ENCODE measurements around the gene TMEM126A. TPM values are rescaled to one million over a fixed set of nuclear protein-coding genes. Genes with fewer than 3 reads are reported as not detected.
"Not testable (repeated sequence)": the region's sequence is repeated elsewhere in the genome, so short reads cannot be mapped to it uniquely, and the experiment has no call there.

The TMEM126A gene
- total RNA-seq, 5 donors from 2014 or later (not counting 1 experiment from before 2014, with no cell fraction given): 17.3 to 20.9 (median 19.0) TPM

- no peak overlapping the region for H3K4me3 Mint-ChIP-seq
- no peaks in the 10 kb centered on the region for H3K27me3 Mint-ChIP-seq
- H3K4me1 Mint-ChIP-seq: peaks cover 42 to 51% (median 46%) of the 10 kb centered on the region in 3 donors
- 88% methylated on average over 1 of the region's 1 CpG for WGBS (ENCODE audit: insufficient coverage)
- H3K27ac ChIP-seq (ENCODE audit: low read length): no peak overlapping the region
- H3K27ac Mint-ChIP-seq: peak overlapping the region in 1 of 2 donors; percentile 36
- peaks cover 4 to 25% of the 10 kb centered on the region in 2 donors for H3K36me3 ChIP-seq (ENCODE audit: control insufficient read depth in 2 of 2, extremely low read depth in 1 of 2, insufficient read depth in 1 of 2, low read length in 1 of 2)
- no peaks in the 10 kb centered on the region for H3K9me3 Mint-ChIP-seq
- POLR2A ChIA-PET: interaction anchor here (0.5 to 0.7 kb wide), 2 partner anchors 18 to 204 kb away, joined by 4 to 5 read pairs; partner anchors contain the start of gene CCDC83 (in 1 of the 2)
- DNase-seq: no peak
- H3K27me3 ChIP-seq (replicated peaks in 1 of 2; ENCODE audit: control insufficient read depth in 2 of 2, extremely low read depth in 1 of 2, insufficient read depth in 2 of 2, low read length in 1 of 2): no peaks in the 10 kb centered on the region
- ATAC-seq (replicated peaks in 1 of 4): no peak
- H3K36me3 Mint-ChIP-seq: peaks cover 14% of the 10 kb centered on the region
- no peaks in the 10 kb centered on the region for H3K9me3 ChIP-seq
- CTCF ChIA-PET: interaction anchor here in 1 of 2 donors (0.6 kb wide), 1 partner anchor 14 kb away, joined by 7 read pairs; no protein-coding TSS in a partner anchor
- no peak overlapping the region for H3K4me3 ChIP-seq (ENCODE audit: control insufficient read depth in 1 of 2, extremely low read depth in 1 of 2, low read length in 1 of 2)
- peaks cover 15 to 17% of the 10 kb centered on the region in 2 experiments for H3K4me1 ChIP-seq (ENCODE audit: control insufficient read depth in 1 of 2, extremely low read depth in 1 of 2, insufficient read depth in 2 of 2, low read length in 2 of 2)
Measured at GRCh38 chr11:85651118-85651517, 3.4 kb downstream of the TMEM126A start.

- ChIA-PET CTCF (interaction anchor here in 1 of 2 donors (1.3 kb wide), 1 partner anchor 15 kb away, joined by 3 read pairs; no protein-coding TSS in a partner anchor), POLR2A (interaction anchor here in 1 of 2 donors (1.0 kb wide), 1 partner anchor 11 kb away, joined by 3 read pairs; no protein-coding TSS in a partner anchor)
- ATAC-seq (replicated peaks in 1 of 4) (no peak), DNase-seq (no peak)
- peaks cover 45 to 51% (median 48%) of the 10 kb centered on the region in 3 donors for H3K4me1 Mint-ChIP-seq
- Histone ChIP-seq H3K27ac (ENCODE audit: low read length) (no peak overlapping the region), H3K9me3 (no peaks in the 10 kb centered on the region), H3K4me3 (ENCODE audit: control insufficient read depth in 1 of 2, extremely low read depth in 1 of 2, low read length in 1 of 2) (no peak overlapping the region), H3K36me3 (ENCODE audit: control insufficient read depth in 2 of 2, extremely low read depth in 1 of 2, insufficient read depth in 1 of 2, low read length in 1 of 2) (peaks cover 4 to 37% of the 10 kb centered on the region in 2 donors), H3K4me1 (ENCODE audit: control insufficient read depth in 1 of 2, extremely low read depth in 1 of 2, insufficient read depth in 2 of 2, low read length in 2 of 2) (peaks cover 7 to 9% of the 10 kb centered on the region in 2 experiments), H3K27me3 (replicated peaks in 1 of 2; ENCODE audit: control insufficient read depth in 2 of 2, extremely low read depth in 1 of 2, insufficient read depth in 2 of 2, low read length in 1 of 2) (no peaks in the 10 kb centered on the region)
- H3K9me3 Mint-ChIP-seq: no peaks in the 10 kb centered on the region
- peaks cover 23% of the 10 kb centered on the region for H3K36me3 Mint-ChIP-seq
- no peaks in the 10 kb centered on the region for H3K27me3 Mint-ChIP-seq
- peak overlapping the region in 1 of 2 donors; percentile 52 for H3K27ac Mint-ChIP-seq
- H3K4me3 Mint-ChIP-seq: no peak overlapping the region
- no CpG with 5 or more reads among the region's 3 CpGs for WGBS (ENCODE audit: insufficient coverage)
Measured at GRCh38 chr11:85652786-85653447, 5.2 kb downstream of the TMEM126A start.

- H3K4me3 Mint-ChIP-seq; H3K4me3 ChIP-seq (ENCODE audit: control insufficient read depth in 1 of 2, extremely low read depth in 1 of 2, low read length in 1 of 2); CTCF ChIA-PET; H3K27ac Mint-ChIP-seq; H3K27me3 Mint-ChIP-seq; H3K27ac ChIP-seq (ENCODE audit: low read length); H3K27me3 ChIP-seq (replicated peaks in 1 of 2; ENCODE audit: control insufficient read depth in 2 of 2, extremely low read depth in 1 of 2, insufficient read depth in 2 of 2, low read length in 1 of 2); H3K9me3 ChIP-seq; H3K9me3 Mint-ChIP-seq; DNase-seq; H3K4me1 ChIP-seq (ENCODE audit: control insufficient read depth in 1 of 2, extremely low read depth in 1 of 2, insufficient read depth in 2 of 2, low read length in 2 of 2); ATAC-seq (replicated peaks in 1 of 4): not testable (repeated sequence)
- H3K36me3 Mint-ChIP-seq: peaks cover 29% of the 10 kb centered on the region
- H3K4me1 Mint-ChIP-seq: peaks cover 40 to 51% (median 47%) of the 10 kb centered on the region in 3 donors
- no CpG with 5 or more reads among the region's 4 CpGs for WGBS (ENCODE audit: insufficient coverage)
- POLR2A ChIA-PET: interaction anchor here in 1 of 2 donors (1.0 kb wide), 1 partner anchor 9 kb away, joined by 3 read pairs; no protein-coding TSS in a partner anchor
- H3K36me3 ChIP-seq (ENCODE audit: control insufficient read depth in 2 of 2, extremely low read depth in 1 of 2, insufficient read depth in 1 of 2, low read length in 1 of 2): peaks cover 4 to 44% of the 10 kb centered on the region in 2 donors
Measured at GRCh38 chr11:85654343-85654742, 6.6 kb downstream of the TMEM126A start.

- Mint-ChIP-seq H3K36me3 (peaks cover 43% of the 10 kb centered on the region), H3K4me3 (no peak overlapping the region), H3K9me3 (no peaks in the 10 kb centered on the region), H3K27me3 (no peaks in the 10 kb centered on the region), H3K4me1 (peaks cover 48 to 60% (median 59%) of the 10 kb centered on the region in 3 donors), H3K27ac (peak overlapping the region in 1 of 2 donors; percentile 52)
- POLR2A ChIA-PET: interaction anchor here in 1 of 2 donors (1.1 kb wide), 1 partner anchor 9 kb away, joined by 6 read pairs; the partner anchor contains the start of gene TMEM126A
- H3K36me3 ChIP-seq (ENCODE audit: control insufficient read depth in 2 of 2, extremely low read depth in 1 of 2, insufficient read depth in 1 of 2, low read length in 1 of 2): peaks cover under 1 to 42% of the 10 kb centered on the region in 2 donors
- H3K27ac ChIP-seq (ENCODE audit: low read length): no peak overlapping the region
- DNase-seq (no peak), ATAC-seq (replicated peaks in 1 of 4) (no peak)
- H3K27me3 ChIP-seq (replicated peaks in 1 of 2; ENCODE audit: control insufficient read depth in 2 of 2, extremely low read depth in 1 of 2, insufficient read depth in 2 of 2, low read length in 1 of 2): no peaks in the 10 kb centered on the region
- CTCF ChIA-PET: interaction anchor here (0.7 to 3.6 kb wide), 2 partner anchors 9 to 611 kb away, joined by 3 to 10 read pairs; partner anchors contain the start of gene TMEM126A (in 1 of the 2)
- no peaks in the 10 kb centered on the region for H3K9me3 ChIP-seq
- H3K4me3 ChIP-seq (ENCODE audit: control insufficient read depth in 1 of 2, extremely low read depth in 1 of 2, low read length in 1 of 2): no peak overlapping the region
- peaks cover 0 to 11% of the 10 kb centered on the region in 2 experiments for H3K4me1 ChIP-seq (ENCODE audit: control insufficient read depth in 1 of 2, extremely low read depth in 1 of 2, insufficient read depth in 2 of 2, low read length in 2 of 2)
- no CpG with 5 or more reads among the region's 1 CpG for WGBS (ENCODE audit: insufficient coverage)
Measured at GRCh38 chr11:85656777-85657176, 9.0 kb downstream of the TMEM126A start.

- peaks cover 0 to 45% of the 10 kb centered on the region in 2 donors for H3K36me3 ChIP-seq (ENCODE audit: control insufficient read depth in 2 of 2, extremely low read depth in 1 of 2, insufficient read depth in 1 of 2, low read length in 1 of 2)
- ATAC-seq (replicated peaks in 1 of 4) (no peak), DNase-seq (no peak)
- H3K27me3 Mint-ChIP-seq: no peaks in the 10 kb centered on the region
- H3K4me1 Mint-ChIP-seq: peaks cover 49 to 61% (median 60%) of the 10 kb centered on the region in 3 donors
- no peaks in the 10 kb centered on the region for H3K9me3 Mint-ChIP-seq
- ChIA-PET CTCF (interaction anchor here (0.7 to 3.6 kb wide), 3 partner anchors 10 to 657 kb away, joined by 3 to 10 read pairs (median 6); partner anchors contain the start of gene TMEM126A (in 1 of the 2)), POLR2A (interaction anchor here (0.6 to 2.6 kb wide), 2 partner anchors 10 to 203 kb away, joined by 3 to 26 read pairs; partner anchors contain the start of gene TMEM126A (in 1 of the 2))
- H3K27ac Mint-ChIP-seq: no peak overlapping the region
- H3K27ac ChIP-seq (ENCODE audit: low read length): no peak overlapping the region
- H3K9me3 ChIP-seq: no peaks in the 10 kb centered on the region
- H3K36me3 Mint-ChIP-seq: peaks cover 43% of the 10 kb centered on the region
- no peak overlapping the region for H3K4me3 Mint-ChIP-seq
- peaks cover 6 to 23% of the 10 kb centered on the region in 2 experiments for H3K4me1 ChIP-seq (ENCODE audit: control insufficient read depth in 1 of 2, extremely low read depth in 1 of 2, insufficient read depth in 2 of 2, low read length in 2 of 2)
- H3K4me3 ChIP-seq (ENCODE audit: control insufficient read depth in 1 of 2, extremely low read depth in 1 of 2, low read length in 1 of 2): no peak overlapping the region
- WGBS (ENCODE audit: insufficient coverage): no CpG with 5 or more reads among the region's 1 CpG
- H3K27me3 ChIP-seq (replicated peaks in 1 of 2; ENCODE audit: control insufficient read depth in 2 of 2, extremely low read depth in 1 of 2, insufficient read depth in 2 of 2, low read length in 1 of 2): no peaks in the 10 kb centered on the region
Measured at GRCh38 chr11:85658180-85658579, 10.4 kb downstream of the TMEM126A start.

GRCh38 chr11:85661972-85662664 lies 14.4 kb downstream of the TMEM126A start:
- H3K4me3 ChIP-seq (ENCODE audit: control insufficient read depth in 1 of 2, extremely low read depth in 1 of 2, low read length in 1 of 2): no peak overlapping the region
- Mint-ChIP-seq H3K36me3 (peaks cover 28% of the 10 kb centered on the region), H3K27ac (no peak overlapping the region), H3K4me3 (peak overlapping the region; percentile 57 to 100 (median 98)), H3K4me1 (peaks cover 56 to 63% (median 61%) of the 10 kb centered on the region in 3 donors), H3K9me3 (no peaks in the 10 kb centered on the region), H3K27me3 (no peaks in the 10 kb centered on the region)
- POLR2A ChIA-PET: interaction anchor here (0.6 to 4.9 kb wide), 4 partner anchors 11 to 161 kb away, joined by 3 to 36 read pairs (median 3); partner anchors contain the start of gene TMEM126A (in 2 of the 2)
- no peak for DNase-seq
- no peak for ATAC-seq (replicated peaks in 1 of 4)
- no peaks in the 10 kb centered on the region for H3K9me3 ChIP-seq
- H3K27me3 ChIP-seq (replicated peaks in 1 of 2; ENCODE audit: control insufficient read depth in 2 of 2, extremely low read depth in 1 of 2, insufficient read depth in 2 of 2, low read length in 1 of 2): no peaks in the 10 kb centered on the region
- H3K4me1 ChIP-seq (ENCODE audit: control insufficient read depth in 1 of 2, extremely low read depth in 1 of 2, insufficient read depth in 2 of 2, low read length in 2 of 2): peaks cover 8 to 32% of the 10 kb centered on the region in 2 experiments
- no peak overlapping the region for H3K27ac ChIP-seq (ENCODE audit: low read length)
- WGBS (ENCODE audit: insufficient coverage): no CpG with 5 or more reads among the region's 4 CpGs
- CTCF ChIA-PET: interaction anchor here in 1 of 2 donors (0.6 kb wide), 1 partner anchor 59 kb away, joined by 3 read pairs; no protein-coding TSS in a partner anchor
- H3K36me3 ChIP-seq (ENCODE audit: control insufficient read depth in 2 of 2, extremely low read depth in 1 of 2, insufficient read depth in 1 of 2, low read length in 1 of 2): peaks cover 0 to 22% of the 10 kb centered on the region in 2 donors

All from T-cell (primary cell).